Epithelial cell of prostate (primary cell): ENCODE results near the gene FTL.
"Not testable (repeated sequence)": the region's sequence is repeated elsewhere in the genome, so short reads cannot be mapped to it uniquely, and the experiment has no call there.

Source experiments
- DNase-seq: peaks from one replicate; pipeline ENCODE4 v3.0.0-alpha.2; 2011; ENCODE audit warnings: low read depth, low spot score
- H3K27ac ChIP-seq: fragments of 450-650 bp; 2 replicates; pipeline ENCODE4 v1.5.1; 2017; ENCODE audit warnings: mild to moderate bottlenecking

The FTL gene

DNA sequence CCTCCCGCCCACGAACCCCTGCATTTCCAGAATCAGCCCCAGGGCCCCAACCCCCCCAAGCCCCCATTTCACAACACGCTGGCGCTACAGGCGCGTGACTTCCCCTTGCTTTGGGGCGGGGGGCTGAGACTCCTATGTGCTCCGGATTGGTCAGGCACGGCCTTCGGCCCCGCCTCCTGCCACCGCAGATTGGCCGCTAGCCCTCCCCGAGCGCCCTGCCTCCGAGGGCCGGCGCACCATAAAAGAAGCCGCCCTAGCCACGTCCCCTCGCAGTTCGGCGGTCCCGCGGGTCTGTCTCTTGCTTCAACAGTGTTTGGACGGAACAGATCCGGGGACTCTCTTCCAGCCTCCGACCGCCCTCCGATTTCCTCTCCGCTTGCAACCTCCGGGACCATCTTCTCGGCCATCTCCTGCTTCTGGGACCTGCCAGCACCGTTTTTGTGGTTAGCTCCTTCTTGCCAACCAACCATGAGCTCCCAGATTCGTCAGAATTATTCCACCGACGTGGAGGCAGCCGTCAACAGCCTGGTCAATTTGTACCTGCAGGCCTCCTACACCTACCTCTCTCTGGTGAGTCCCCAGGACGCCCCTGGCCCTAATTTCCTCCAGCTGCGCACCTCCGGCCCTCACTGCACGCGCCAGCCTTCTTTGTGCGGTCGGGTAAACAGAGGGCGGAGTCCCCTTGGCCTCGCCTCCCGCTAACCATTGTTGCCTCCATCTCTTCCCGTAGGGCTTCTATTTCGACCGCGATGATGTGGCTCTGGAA is at the start of gene FTL:
TSS of gene FTL (plus strand) at position 270 of the 766 bp plus-strand sequence. CDS start at position 469, 199 bp downstream.
- DNase-seq = no peak
- peak within 1 kb of the TSS; percentile 75 for H3K27ac ChIP-seq

DNA sequence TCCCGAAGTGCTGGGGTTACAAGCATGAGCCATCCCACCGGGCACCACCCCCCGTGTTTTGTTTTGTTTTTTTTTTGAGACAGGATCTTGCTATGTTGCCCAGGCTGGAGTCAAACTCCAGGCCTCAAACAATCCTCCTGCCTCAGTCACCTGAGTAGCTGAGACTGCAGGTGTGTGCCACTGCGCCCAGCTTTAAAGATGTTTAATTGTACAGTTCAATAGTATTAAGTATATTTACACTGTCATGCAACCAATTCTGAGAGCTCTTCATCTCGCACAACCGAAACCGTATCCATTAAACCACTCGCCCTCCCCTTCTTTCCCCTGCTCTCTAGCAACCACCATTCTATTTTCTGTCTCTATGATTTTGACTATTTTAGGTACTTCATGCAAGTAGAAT is 49.4 kb upstream of the FTL start:
- DNase-seq = no peak
- no peak overlapping the region for H3K27ac ChIP-seq

- H3K27ac ChIP-seq = no peak overlapping the region
- DNase-seq = no peak
Observed at GRCh38 chr19:48918071-48918470, 47.0 kb upstream of the FTL start.

DNA sequence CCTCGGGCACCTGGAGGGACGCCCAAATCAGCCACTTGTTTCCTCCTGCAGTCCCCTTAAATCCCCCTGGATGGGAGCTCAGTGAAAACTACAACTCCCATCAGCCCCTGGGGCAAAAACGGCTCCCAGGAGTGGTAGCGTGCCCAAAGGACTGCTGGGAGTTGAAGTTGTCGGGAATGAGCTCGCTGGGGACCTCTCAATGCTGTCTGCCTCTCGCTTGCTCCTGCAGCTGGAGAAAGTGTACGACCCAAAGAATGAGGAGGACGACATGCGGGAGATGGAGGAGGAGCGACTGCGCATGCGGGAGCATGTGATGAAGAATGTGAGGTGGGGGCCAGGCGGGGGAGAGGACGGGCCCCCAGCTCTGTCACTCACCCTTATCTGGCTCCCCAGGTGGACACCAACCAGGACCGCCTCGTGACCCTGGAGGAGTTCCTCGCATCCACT is 46.3 kb upstream of the FTL start:
- no peak overlapping the region for H3K27ac ChIP-seq
- no peak for DNase-seq

GRCh38 chr19:48919271-48919670 is 45.8 kb upstream of the FTL start:
- not testable (repeated sequence) for H3K27ac ChIP-seq, DNase-seq

GRCh38 chr19:48920949-48921348 is 44.2 kb upstream of the FTL start:
- H3K27ac ChIP-seq = no peak overlapping the region
- no peak for DNase-seq

DNA sequence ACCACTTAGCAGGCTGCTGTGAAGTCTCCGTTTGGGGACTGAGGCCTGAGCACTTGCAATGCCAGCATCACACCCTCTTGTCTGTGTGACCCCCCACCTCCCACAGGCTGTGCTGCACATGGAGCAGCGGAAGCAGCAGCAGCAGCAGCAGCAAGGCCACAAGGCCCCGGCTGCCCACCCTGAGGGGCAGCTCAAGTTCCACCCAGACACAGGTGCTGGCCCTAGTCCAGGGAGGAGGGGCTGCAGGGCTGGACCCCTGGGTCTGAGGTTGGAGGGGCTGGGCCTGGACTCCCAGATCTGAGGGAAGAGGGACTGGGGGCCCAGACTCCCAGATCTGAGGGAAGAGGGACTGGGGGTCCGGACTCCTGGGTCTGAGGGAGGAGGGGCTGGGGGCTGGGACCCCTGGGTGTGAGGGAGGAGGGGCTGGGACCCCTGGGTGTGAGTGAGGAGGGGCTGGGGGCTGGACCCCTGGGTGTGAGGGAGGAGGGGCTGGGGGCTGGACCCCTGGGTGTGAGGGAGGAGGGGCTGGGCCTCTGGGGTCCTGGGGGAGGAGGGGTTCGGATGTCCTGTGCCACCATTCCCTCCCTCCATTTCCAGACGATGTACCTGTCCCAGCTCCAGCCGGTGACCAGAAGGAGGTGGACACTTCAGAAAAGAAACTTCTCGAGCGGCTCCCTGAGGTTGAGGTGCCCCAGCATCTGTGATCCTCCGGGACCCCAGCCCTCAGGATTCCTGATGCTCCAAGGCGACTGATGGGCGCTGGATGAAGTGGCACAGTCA is 43.2 kb upstream of the FTL start:
- no peak for DNase-seq
- H3K27ac ChIP-seq = no peak overlapping the region

DNA sequence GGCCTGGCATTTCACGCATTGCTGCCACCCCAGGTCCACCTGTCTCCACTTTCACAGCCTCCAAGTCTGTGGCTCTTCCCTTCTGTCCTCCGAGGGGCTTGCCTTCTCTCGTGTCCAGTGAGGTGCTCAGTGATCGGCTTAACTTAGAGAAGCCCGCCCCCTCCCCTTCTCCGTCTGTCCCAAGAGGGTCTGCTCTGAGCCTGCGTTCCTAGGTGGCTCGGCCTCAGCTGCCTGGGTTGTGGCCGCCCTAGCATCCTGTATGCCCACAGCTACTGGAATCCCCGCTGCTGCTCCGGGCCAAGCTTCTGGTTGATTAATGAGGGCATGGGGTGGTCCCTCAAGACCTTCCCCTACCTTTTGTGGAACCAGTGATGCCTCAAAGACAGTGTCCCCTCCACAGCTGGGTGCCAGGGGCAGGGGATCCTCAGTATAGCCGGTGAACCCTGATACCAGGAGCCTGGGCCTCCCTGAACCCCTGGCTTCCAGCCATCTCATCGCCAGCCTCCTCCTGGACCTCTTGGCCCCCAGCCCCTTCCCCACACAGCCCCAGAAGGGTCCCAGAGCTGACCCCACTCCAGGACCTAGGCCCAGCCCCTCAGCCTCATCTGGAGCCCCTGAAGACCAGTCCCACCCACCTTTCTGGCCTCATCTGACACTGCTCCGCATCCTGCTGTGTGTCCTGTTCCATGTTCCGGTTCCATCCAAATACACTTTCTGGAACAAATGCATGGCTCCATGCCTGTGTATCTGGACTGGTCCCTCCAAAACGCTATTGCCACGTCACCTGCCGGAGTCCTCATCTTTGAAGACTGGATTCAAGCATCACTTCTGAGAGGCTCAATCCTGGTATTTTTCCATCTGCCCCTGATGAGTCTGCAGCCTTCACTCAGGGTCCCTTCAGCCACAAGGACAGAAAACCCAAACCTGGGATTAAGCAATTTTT is 42.3 kb upstream of the FTL start:
- DNase-seq = no peak
- no peak overlapping the region for H3K27ac ChIP-seq

- DNase-seq = peak; percentile 96
- peak overlapping the region; percentile 99 for H3K27ac ChIP-seq
Observed at GRCh38 chr19:48925240-48925843, 39.8 kb upstream of the FTL start.

DNA sequence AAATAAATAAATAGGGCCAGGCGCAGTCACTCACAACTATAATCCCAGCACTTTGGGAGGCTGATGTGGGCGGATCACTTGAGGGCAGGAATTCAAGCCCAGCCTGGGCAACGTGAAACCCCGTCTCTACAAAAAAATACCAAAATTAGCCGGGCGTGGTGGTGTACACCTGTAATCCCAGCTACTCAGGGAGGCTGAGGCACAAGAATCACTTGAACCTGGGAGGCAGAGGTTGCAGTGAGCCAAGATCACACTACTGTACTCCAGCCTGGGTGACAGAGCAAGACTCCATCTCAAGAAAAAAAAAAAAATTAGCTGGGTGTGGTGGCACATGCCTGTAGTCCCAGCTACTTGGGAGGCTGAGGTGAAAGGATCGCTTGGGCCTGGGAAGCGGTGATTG is 39.2 kb upstream of the FTL start:
- not testable (repeated sequence) for DNase-seq
- peak overlapping the region; percentile 99 for H3K27ac ChIP-seq

DNA sequence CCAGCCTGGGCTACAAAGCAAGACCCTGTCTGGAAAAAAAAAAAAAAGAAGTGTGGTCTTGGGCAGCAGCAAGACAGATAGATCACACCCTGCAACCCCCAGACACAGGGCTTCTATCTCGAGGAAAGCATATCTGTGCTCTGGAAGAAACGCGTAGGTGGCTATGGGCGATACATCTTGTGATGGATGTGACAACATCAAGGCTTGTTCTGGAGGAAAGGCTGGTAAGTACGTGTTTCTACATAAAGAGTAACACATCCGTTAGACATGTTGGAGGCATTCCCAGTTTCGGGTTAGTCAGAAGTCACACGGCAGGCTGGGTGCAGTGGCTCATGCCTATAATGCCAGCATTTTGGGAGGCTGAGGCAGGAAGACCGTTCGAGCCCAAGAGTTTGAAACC is 38.2 kb upstream of the FTL start:
- DNase-seq = peak; percentile 100
- H3K27ac ChIP-seq = peak overlapping the region; percentile 99

GRCh38 chr19:48927692-48928091 is 37.4 kb upstream of the FTL start:
- DNase-seq = not testable (repeated sequence)
- peak overlapping the region; percentile 99 for H3K27ac ChIP-seq

DNA sequence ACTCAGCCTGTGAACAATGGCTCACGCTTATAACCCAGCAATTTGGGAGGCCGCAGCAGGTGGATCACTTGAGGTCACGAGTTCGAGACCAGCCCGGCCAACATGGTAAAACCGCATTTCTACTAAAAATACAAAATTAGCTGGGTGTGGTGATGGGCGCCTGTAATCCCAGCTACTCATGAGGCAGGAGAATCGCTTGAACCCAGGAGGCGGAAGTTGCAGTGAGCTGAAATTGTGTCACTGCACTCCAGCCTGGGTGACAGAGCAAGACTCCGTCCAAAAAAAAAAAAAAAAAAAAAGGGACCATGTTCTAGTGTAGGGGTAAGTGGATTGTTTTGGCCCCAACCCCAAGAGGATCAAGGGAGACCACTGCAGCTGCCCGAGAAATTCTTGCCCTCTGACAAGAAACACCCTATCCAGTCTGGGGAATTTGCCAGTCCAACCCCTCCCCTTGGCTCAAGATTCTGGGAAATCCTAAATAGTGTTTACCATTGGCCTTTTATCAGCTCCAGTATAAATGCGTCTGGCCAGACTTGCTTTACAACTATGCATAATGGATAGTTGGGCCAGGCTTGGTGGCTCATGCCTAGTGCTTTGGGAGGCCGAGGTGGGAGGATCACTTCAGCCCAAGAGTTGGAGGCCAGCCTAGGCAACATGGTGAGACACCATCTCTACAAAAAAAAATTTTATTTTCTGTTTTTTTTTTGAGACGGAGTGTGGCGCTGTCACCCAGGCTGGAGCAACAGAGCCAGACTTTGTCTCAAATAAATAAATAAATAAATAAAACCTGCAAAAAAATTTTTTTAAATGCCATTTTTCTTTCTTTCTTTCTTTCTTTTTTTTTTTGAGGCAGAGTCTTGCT is 36.7 kb upstream of the FTL start:
- peak; percentile 27 for DNase-seq
- H3K27ac ChIP-seq = peak overlapping the region; percentile 99

GRCh38 chr19:48933382-48933932 is 31.7 kb upstream of the FTL start, which contains the start of gene DHDH:
Gene DHDH (plus strand): TSS chr19:48933699. CDS start chr19:48933722, 23 bp downstream.
- DNase-seq = peak; percentile 78
- peak within 1 kb of the TSS; percentile 61 for H3K27ac ChIP-seq

DNA sequence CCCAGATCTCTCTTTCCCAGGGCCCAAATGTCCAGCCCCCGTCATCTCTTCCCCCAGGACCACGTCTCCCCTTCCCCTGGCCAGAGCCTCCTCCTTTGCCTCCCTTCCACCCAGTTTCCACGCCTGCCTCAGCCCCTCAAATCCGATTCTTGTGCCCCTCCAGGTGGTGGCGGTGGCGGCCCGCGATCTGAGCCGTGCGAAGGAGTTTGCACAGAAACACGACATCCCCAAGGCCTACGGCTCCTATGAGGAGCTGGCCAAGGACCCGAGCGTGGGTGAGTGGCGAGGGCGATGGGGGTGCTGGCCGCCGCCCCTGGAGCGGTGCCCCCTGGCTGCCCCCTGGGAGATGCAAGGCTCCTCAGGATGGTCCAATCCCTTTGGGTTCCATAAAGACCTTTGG is 30.3 kb upstream of the FTL start:
- no peak for DNase-seq

DNA sequence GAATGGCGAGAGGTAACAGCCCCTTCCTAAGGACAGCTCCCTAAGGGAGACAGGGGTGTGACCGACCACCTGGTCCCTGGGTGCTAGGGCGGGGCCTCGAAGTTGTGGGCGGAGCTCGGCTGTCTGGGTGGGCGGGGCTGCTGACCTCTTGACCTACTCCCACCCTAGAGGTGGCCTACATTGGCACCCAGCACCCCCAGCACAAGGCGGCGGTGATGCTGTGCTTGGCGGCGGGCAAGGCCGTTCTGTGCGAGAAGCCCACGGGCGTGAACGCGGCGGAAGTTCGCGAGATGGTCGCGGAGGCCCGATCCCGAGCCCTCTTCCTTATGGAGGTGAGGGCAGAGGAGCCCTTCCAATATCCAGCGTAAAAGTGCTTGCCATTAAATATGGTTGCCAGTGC is 29.2 kb upstream of the FTL start:
- DNase-seq = no peak
- H3K27ac ChIP-seq = no peak overlapping the region

More for the DNA sequence above, 30.3 kb upstream of the FTL start:
- H3K27ac ChIP-seq = no peak overlapping the region

DNA sequence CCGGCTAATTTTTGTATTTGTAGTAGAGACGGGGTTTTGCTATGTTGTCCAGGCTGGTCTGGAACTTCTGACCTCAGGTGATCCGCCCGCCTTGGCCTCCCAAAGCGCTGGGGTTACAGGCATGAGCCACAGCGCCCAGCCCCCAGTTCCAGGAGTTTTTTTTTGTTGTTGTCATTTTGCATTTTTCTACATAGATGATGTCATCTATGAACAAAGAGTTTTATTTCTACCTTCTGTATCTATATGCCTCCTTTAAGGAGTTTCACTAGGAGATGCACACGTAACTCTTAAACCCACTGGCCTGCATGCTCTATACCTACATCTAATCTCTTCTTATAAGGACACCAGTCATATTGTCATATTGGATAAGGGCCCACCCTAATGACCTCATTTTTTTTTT is 26.9 kb upstream of the FTL start:
- H3K27ac ChIP-seq = no peak overlapping the region
- no peak for DNase-seq

- no peak for DNase-seq
- H3K27ac ChIP-seq = no peak overlapping the region
Observed at GRCh38 chr19:48940902-48941301, 24.2 kb upstream of the FTL start.

DNA sequence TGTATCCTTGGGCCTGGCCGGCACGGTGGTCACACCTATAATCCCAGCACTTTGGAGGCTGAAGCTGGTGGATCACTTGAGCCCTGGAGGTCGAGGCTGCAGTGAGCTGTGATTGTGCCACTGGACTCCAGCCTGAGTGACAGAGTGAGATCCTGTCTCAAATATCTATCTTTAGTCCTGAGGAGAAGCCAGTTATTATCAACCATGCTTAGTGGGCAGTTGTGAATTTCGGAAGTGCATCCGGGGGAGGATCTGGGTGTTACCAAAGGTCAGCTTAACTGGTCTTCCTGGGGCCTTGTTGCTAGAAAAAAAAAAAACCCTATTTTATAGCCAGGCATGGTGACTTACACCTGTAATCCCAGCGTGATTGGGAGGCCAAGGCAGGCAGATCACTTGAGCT is 22.0 kb upstream of the FTL start:
- H3K27ac ChIP-seq = no peak overlapping the region
- no peak for DNase-seq
